Left lobe of liver (tissue), 2 donors: ENCODE data around the gene OTUD6A. TPM values are rescaled to one million over a fixed set of nuclear protein-coding genes. Genes with fewer than 3 reads are reported as not detected.
"Not testable (repeated sequence)": the region's sequence is repeated elsewhere in the genome, so short reads cannot be mapped to it uniquely, and the experiment has no call there.

ENCODE experiments used
- ATAC-seq: fragments of 200-7000 bp; cut with Tn5 transposase; one replicate; pipeline ENCODE4 v1.9.1; 2020; ENCODE audit warnings: mild to moderate bottlenecking, moderate library complexity
- DNase-seq: peaks from one replicate; pipeline ENCODE4 v3.0.0-alpha.2; 2020; ENCODE audit warnings: low spot score
- total RNA-seq: library from RNA; stranded (reverse); gene quantifications from one replicate; pipeline ENCODE4 v1.2.1, GENCODE V29; 2021
- donor health status: DM: no; HTN: no; CAD: no; lungs with moderate emphysema.
- donor health status: DM: no; HTN: yes; CAD: no.

Gene OTUD6A
- total RNA-seq, 1 donor from 2014 or later, result not detected

- ATAC-seq (no peak), DNase-seq (no peak)
Observed at GRCh38 chrX:70046978-70047377, 15.3 kb upstream of the OTUD6A start.

GRCh38 chrX:70049406-70049805 is 12.9 kb upstream of the OTUD6A start:
- no peak for DNase-seq
- no peak for ATAC-seq

- no peak for ATAC-seq
Observed at GRCh38 chrX:70049925-70050324, 12.3 kb upstream of the OTUD6A start, which contains the start of gene AWAT2. Gene AWAT2 (minus strand): TSS chrX:70049938. CDS start chrX:70049932, 6 bp downstream.

GRCh38 chrX:70052895-70053615 is 9.2 kb upstream of the OTUD6A start:
- no peak for DNase-seq
- no peak for ATAC-seq

More at GRCh38 chrX:70049925-70050324, 12.3 kb upstream of the OTUD6A start, which contains the start of gene AWAT2:
- no peak for DNase-seq

- DNase-seq (no peak), ATAC-seq (no peak)
Observed at GRCh38 chrX:70054391-70054790, 7.9 kb upstream of the OTUD6A start.

- ATAC-seq, result no peak
- no peak for DNase-seq
Observed at GRCh38 chrX:70062961-70063550, 799 bp downstream of the OTUD6A start.

- DNase-seq (no peak), ATAC-seq (no peak)
Observed at GRCh38 chrX:70066646-70067045, 4.4 kb downstream of the OTUD6A start.

GRCh38 chrX:70079297-70079696 is 17.0 kb downstream of the OTUD6A start:
- DNase-seq (no peak), ATAC-seq (no peak)

GRCh38 chrX:70079870-70080269 is 17.6 kb downstream of the OTUD6A start:
- no peak for DNase-seq
- no peak for ATAC-seq

GRCh38 chrX:70082723-70083122 is 20.5 kb downstream of the OTUD6A start:
- DNase-seq (no peak), ATAC-seq (no peak)

GRCh38 chrX:70084592-70085240 is 22.5 kb downstream of the OTUD6A start:
- DNase-seq (no peak), ATAC-seq (no peak)

GRCh38 chrX:70087857-70088630 is 25.8 kb downstream of the OTUD6A start:
- no peak for DNase-seq
- no peak for ATAC-seq

GRCh38 chrX:70088751-70089150 is 26.5 kb downstream of the OTUD6A start:
- DNase-seq (no peak), ATAC-seq (no peak)

- DNase-seq (no peak), ATAC-seq (no peak)
Observed at GRCh38 chrX:70089604-70090297, 27.5 kb downstream of the OTUD6A start.

GRCh38 chrX:70092247-70092646 is 30.0 kb downstream of the OTUD6A start:
- no peak for DNase-seq
- no peak for ATAC-seq

- no peak for DNase-seq
- ATAC-seq, result no peak
Observed at GRCh38 chrX:70096052-70096451, 33.8 kb downstream of the OTUD6A start.

- no peak for ATAC-seq
Observed at GRCh38 chrX:70105229-70105628, 43.0 kb downstream of the OTUD6A start.

GRCh38 chrX:70111436-70112026 is 49.3 kb downstream of the OTUD6A start:
- ATAC-seq, DNase-seq: not testable (repeated sequence)

More at GRCh38 chrX:70105229-70105628, 43.0 kb downstream of the OTUD6A start:
- DNase-seq, result no peak
